ENCODE measurements around the gene RUNX2.

- TF ChIP-seq SUZ12 (IDR thresholded peaks at IDR 0.05) (no peak), SP1 (IDR thresholded peaks at IDR 0.05) (no peak), FOXM1 (IDR thresholded peaks at IDR 0.05; ENCODE audit: borderline replicate concordance) (no peak), CTBP1 (IDR thresholded peaks at IDR 0.05; ENCODE audit: borderline replicate concordance) (no peak), BHLHE40 (IDR thresholded peaks at IDR 0.05; ENCODE audit: borderline replicate concordance) (no peak), HDGF (IDR thresholded peaks at IDR 0.05; ENCODE audit: borderline replicate concordance) (no peak), PKNOX1 (IDR thresholded peaks at IDR 0.05) (no peak), TARDBP (IDR thresholded peaks at IDR 0.05) (no peak), ZNF384 (IDR thresholded peaks at IDR 0.05) (no peak)
Observed at GRCh38 chr6:45458672-45459071, 130.5 kb downstream of the RUNX2 start.

Data from HEK293T (cell line).